ENCODE measurements around the gene ACAA2.

- TF ChIP-seq, protein P1, sequence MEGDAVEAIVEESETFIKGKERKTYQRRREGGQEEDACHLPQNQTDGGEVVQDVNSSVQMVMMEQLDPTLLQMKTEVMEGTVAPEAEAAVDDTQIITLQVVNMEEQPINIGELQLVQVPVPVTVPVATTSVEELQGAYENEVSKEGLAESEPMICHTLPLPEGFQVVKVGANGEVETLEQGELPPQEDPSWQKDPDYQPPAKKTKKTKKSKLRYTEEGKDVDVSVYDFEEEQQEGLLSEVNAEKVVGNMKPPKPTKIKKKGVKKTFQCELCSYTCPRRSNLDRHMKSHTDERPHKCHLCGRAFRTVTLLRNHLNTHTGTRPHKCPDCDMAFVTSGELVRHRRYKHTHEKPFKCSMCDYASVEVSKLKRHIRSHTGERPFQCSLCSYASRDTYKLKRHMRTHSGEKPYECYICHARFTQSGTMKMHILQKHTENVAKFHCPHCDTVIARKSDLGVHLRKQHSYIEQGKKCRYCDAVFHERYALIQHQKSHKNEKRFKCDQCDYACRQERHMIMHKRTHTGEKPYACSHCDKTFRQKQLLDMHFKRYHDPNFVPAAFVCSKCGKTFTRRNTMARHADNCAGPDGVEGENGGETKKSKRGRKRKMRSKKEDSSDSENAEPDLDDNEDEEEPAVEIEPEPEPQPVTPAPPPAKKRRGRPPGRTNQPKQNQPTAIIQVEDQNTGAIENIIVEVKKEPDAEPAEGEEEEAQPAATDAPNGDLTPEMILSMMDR (IDR thresholded peaks at IDR 0.05): no peak
- TF ChIP-seq POLR2AphosphoS5 (IDR thresholded peaks at IDR 0.05): no peak
Measured at GRCh38 chr18:49833814-49834213, 20.5 kb upstream of the ACAA2 start.

Data from transverse colon (tissue), 4 donors.